BJ (cell line): ENCODE data around the gene ADCY2. TPM values are rescaled to one million over a fixed set of nuclear protein-coding genes. Genes with fewer than 3 reads are reported as not detected.

Experiments
- CTCF ChIA-PET: fragments of 350-600 bp; formaldehyde crosslinking; extraction: SDS; loops from one replicate; lab custom pipeline; 2021; ENCODE audit warnings: antibody characterized with exemption, inconsistent platforms; lab: Yijun Ruan, JAX
- POLR2A ChIA-PET: fragments of 300-600 bp; sonication (Branson Sonifier 250); formaldehyde crosslinking; extraction: SDS; loops from one replicate; lab custom pipeline; 2021; ENCODE audit warnings: antibody characterized with exemption; lab: Charles Lee
- DNase-seq: peaks from one replicate; pipeline ENCODE4 v3.0.0-alpha.2; 2011; ENCODE audit warnings: low read depth
- H3K27me3 ChIP-seq: 2 replicates; pipeline ENCODE4 v1.6.0; 2011; ENCODE audit warnings: low read length; ENCODE audit not compliant: control insufficient read depth, insufficient read depth
- H3K36me3 ChIP-seq: 2 replicates; pipeline ENCODE4 v1.5.1; 2011; ENCODE audit warnings: low read length; ENCODE audit not compliant: control insufficient read depth, insufficient read depth
- H3K4me3 ChIP-seq: 2 replicates; pipeline ENCODE4 v1.5.1; 2011; ENCODE audit warnings: low read depth, mild to moderate bottlenecking, control low read depth, low read length
- polyA plus RNA-seq: library from polyadenylated mRNA; depleted of rRNA; stranded (reverse); fragments of >200 nt; gene quantifications from 2 replicates; pipeline ENCODE4 v1.2.3, GENCODE V29; 2011
- TF ChIP-seq, protein P1 (sequence below): IDR thresholded peaks from 2 replicates; pipeline ENCODE4 v1.5.1; 2011; ENCODE audit warnings: low read depth, mild to moderate bottlenecking, control low read depth, inconsistent platforms, low read length, moderate library complexity; ENCODE audit not compliant: insufficient read depth

The ADCY2 gene
- polyA plus RNA-seq, 1 experiment: not detected

DNA sequence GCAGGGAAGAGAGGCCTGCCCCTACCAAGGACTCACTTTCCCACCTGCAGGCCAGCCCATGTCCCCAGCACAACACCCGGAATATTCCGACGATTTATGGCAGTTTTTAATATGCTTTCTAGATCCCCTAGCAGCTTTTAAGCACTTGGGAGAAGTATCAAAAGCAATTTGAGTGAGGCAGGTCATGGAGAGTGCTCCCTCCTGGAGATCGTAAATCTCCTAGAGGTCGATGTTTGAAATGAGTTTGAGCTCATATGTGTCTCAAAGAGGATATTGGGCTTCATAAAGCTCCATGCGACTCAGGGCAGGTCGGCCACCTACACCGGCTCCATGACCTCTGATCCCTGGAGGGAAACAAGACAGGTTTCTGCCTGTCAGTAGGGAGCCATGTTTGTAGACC lies 427.7 kb downstream of the ADCY2 start:
- H3K36me3 ChIP-seq: no peaks in the 10 kb centered on the region
- no peak overlapping the region for H3K4me3 ChIP-seq
- no peak for DNase-seq
- CTCF ChIA-PET: no interaction called here
- POLR2A ChIA-PET: no interaction called here
- TF ChIP-seq, protein P1, sequence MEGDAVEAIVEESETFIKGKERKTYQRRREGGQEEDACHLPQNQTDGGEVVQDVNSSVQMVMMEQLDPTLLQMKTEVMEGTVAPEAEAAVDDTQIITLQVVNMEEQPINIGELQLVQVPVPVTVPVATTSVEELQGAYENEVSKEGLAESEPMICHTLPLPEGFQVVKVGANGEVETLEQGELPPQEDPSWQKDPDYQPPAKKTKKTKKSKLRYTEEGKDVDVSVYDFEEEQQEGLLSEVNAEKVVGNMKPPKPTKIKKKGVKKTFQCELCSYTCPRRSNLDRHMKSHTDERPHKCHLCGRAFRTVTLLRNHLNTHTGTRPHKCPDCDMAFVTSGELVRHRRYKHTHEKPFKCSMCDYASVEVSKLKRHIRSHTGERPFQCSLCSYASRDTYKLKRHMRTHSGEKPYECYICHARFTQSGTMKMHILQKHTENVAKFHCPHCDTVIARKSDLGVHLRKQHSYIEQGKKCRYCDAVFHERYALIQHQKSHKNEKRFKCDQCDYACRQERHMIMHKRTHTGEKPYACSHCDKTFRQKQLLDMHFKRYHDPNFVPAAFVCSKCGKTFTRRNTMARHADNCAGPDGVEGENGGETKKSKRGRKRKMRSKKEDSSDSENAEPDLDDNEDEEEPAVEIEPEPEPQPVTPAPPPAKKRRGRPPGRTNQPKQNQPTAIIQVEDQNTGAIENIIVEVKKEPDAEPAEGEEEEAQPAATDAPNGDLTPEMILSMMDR: no peak
- H3K27me3 ChIP-seq: no peaks in the 10 kb centered on the region

DNA sequence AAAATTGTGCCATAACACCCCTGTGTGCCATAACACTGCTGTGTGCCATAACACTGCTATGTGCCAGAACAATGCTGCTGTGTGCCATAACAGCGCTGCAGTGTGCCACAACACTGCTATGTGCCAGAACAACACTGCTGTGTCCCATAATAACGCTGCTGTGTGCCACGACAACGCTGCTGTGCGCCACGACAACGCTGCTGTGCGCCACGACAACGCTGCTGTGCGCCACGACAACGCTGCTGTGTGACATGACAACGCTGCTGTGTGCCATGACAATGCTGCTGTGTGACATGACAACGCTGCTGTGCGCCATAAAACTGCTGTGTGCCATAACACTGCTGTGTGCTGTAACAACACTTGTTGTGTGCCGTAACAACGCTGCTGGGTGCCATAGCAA lies 429.1 kb downstream of the ADCY2 start:
- ChIA-PET POLR2A (no interaction called here), CTCF (no interaction called here)
- no peaks in the 10 kb centered on the region for H3K27me3 ChIP-seq
- DNase-seq: no peak
- TF ChIP-seq, protein P1: no peak
- H3K4me3 ChIP-seq: no peak overlapping the region
- no peaks in the 10 kb centered on the region for H3K36me3 ChIP-seq

DNA sequence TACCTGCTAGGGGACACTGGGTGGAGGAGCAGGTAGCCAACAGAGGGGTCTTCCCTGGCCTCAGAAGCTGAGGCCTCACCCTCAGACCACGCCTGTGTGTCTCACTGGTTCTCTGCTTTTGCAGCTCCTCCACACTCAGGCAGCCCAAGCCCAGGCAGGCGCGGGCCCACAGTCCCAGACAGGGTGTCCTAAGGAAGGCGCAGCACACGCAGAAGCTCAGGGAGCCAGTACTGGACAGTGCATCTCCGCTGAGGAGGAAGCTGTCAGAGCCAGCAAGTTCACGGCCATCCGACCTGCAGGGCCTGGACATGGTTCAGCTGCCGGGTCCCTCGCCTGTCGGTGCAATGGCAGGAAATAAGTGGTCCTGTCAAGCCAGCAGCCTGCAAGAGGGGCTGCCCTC lies 429.7 kb downstream of the ADCY2 start:
- Histone ChIP-seq H3K27me3 (no peaks in the 10 kb centered on the region), H3K36me3 (no peaks in the 10 kb centered on the region), H3K4me3 (no peak overlapping the region)
- TF ChIP-seq, protein P1: no peak
- no peak for DNase-seq
- ChIA-PET CTCF (interaction anchor here (0.5 to 1.0 kb wide), 2 partner anchors 12 to 18 kb away, joined by 3 read pairs; no protein-coding TSS in a partner anchor), POLR2A (no interaction called here)

DNA sequence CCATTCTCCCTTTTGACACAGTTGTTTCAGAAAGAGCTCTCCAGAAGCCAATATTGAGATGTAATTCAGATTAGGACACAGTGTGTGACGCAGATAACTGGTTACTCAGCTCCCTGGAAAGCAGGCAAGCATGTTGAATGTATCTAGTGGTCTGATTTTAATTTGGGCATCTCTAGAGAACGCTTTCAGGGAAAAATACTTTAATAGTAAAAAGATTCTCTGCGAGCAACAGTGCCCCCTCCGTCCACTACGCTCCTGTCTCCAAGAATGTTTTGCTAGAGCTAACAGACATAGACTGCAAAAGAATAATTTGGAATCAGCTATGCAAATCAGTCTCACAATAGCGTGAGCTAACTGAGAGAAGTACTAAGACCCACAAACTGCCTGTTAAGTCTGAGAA lies 431.7 kb downstream of the ADCY2 start:
- no peak for DNase-seq
- CTCF ChIA-PET: interaction anchor here (1.0 kb wide), 1 partner anchor 11 kb away, joined by 3 read pairs; no protein-coding TSS in a partner anchor
- no peaks in the 10 kb centered on the region for H3K27me3 ChIP-seq

DNA sequence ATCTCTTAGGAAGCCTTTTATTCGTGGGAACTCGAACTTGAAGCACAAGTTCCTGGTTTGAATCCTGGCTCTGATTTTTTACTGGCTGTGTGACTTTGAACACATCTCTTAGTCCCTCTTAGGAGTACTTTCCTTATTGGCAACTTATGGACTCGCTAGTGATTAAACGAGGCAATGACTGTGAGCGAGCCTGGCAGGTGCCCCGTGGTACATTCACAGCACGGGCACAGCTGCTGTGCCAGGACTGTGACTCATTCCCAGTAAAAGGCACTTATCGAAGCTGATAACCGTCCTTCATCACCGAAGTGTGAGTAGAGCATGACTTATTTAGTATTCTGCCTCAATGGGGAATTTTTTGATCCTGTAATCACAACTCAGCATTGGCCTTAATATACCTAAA lies 432.3 kb downstream of the ADCY2 start:
- POLR2A ChIA-PET: no interaction called here
- DNase-seq: no peak
- CTCF ChIA-PET: no interaction called here

More for the DNA sequence above, 431.7 kb downstream of the ADCY2 start:
- Histone ChIP-seq H3K36me3 (no peaks in the 10 kb centered on the region), H3K4me3 (no peak overlapping the region)
- TF ChIP-seq, protein P1: peak; percentile 21; the same call in 1 of the 2 replicates
- POLR2A ChIA-PET: no interaction called here

More for the DNA sequence above, 432.3 kb downstream of the ADCY2 start:
- TF ChIP-seq, protein P1: no peak
- Histone ChIP-seq H3K36me3 (no peaks in the 10 kb centered on the region), H3K4me3 (no peak overlapping the region), H3K27me3 (no peaks in the 10 kb centered on the region)
